K562 (cell line): ENCODE measurements around the gene FAR2. TPM values are rescaled to one million over a fixed set of nuclear protein-coding genes. Genes with fewer than 3 reads are reported as not detected.

Experiments used
- ATAC-seq: fragments of 200-7000 bp; cut with Tn5 transposase; 3 replicates; pipeline ENCODE4 v1.9.1; 2020; ENCODE audit warnings: moderate library complexity
- BruUV-seq: library from RNA; stranded (reverse); fragments of 400-500 nt; replicated peaks from 2 replicates; lab custom pipeline; 2021; lab: Mats Ljungman, UMichigan
- CTCF ChIA-PET: fragments of 300-600 bp; formaldehyde crosslinking; extraction: SDS; loops from one replicate; lab custom pipeline; 2021; ENCODE audit warnings: low intra/inter-chr PET ratio; lab: Yijun Ruan, JAX
- POLR2A ChIA-PET: fragments of 300-600, 350-650 bp; sonication (Branson Sonifier 250); formaldehyde crosslinking; extraction: SDS; loops from one replicate; lab custom pipeline; 2021; ENCODE audit warnings: antibody characterized with exemption, inconsistent platforms; lab: Yijun Ruan, JAX
- DNase-seq, 4 experiments: peaks; one replicate each; pipeline versions ENCODE4 v3.0.0 to v3.0.0-alpha.2; 2011 to 2018; ENCODE audit warnings: low spot score in 3 of 4, mixed read lengths in 3 of 4; ENCODE audit errors: extremely low read depth in 1 of 4
- FAIRE-seq: peaks from 2 replicates; lab custom pipeline; 2011; peaks lifted over from hg19 to GRCh38; lab: Jason Lieb, UNC
- H2AFZ ChIP-seq: 2 replicates; pipeline ENCODE4 v1.6.0; 2011; ENCODE audit warnings: low read depth, low read length, control low read depth, inconsistent platforms
- H3K27ac ChIP-seq: fragments of 200-600 bp; 3 replicates; pipeline ENCODE4 v1.8.0; 2011; ENCODE audit warnings: low read depth, mild to moderate bottlenecking, control low read depth, inconsistent platforms, low read length, moderate library complexity, mixed read lengths; ENCODE audit errors: extremely low read depth
- H3K27me3 ChIP-seq, 2 experiments: fragments of 300-600 bp in 1 of 2; 2 replicates in 1 of 2; 3 replicates in 1 of 2; pipeline versions ENCODE4 v1.6.0 to v1.8.0; 2011; ENCODE audit warnings: inconsistent platforms in 2 of 2, low read length in 2 of 2, mild to moderate bottlenecking in 1 of 2, mixed read lengths in 1 of 2, moderate library complexity in 1 of 2; ENCODE audit not compliant: control insufficient read depth in 2 of 2, insufficient read depth in 2 of 2
- H3K36me3 ChIP-seq: fragments of 300-600 bp; 3 replicates; pipeline ENCODE4 v1.8.0; 2011; ENCODE audit warnings: mild to moderate bottlenecking, low read length, inconsistent platforms; ENCODE audit not compliant: control insufficient read depth, insufficient read depth
- H3K4me1 ChIP-seq, 2 experiments: fragments of 200-600 bp in 1 of 2; replicated peaks in 1 of 2; 2 replicates in 1 of 2; 3 replicates in 1 of 2; pipeline versions ENCODE4 v1.5.1 to v1.8.0; 2011; ENCODE audit warnings: inconsistent platforms in 2 of 2, low read length in 2 of 2, mild to moderate bottlenecking in 1 of 2, mixed read lengths in 1 of 2, moderate library complexity in 1 of 2; ENCODE audit not compliant: control insufficient read depth in 2 of 2, insufficient read depth in 2 of 2
- H3K4me2 ChIP-seq: 2 replicates; pipeline ENCODE4 v1.6.1; 2011; ENCODE audit warnings: low read length, control low read depth, inconsistent platforms, mixed read lengths; ENCODE audit not compliant: insufficient read depth
- H3K4me3 ChIP-seq: fragments of 200-600 bp; sonication (generic), shearing (Covaris generic); 2 replicates; pipeline ENCODE4 v1.5.1; 2016; ENCODE audit warnings: control low read depth, inconsistent platforms
- H3K79me2 ChIP-seq: fragments of 200-600 bp; 3 replicates; pipeline ENCODE4 v1.8.0; 2011; ENCODE audit warnings: low read length, inconsistent platforms; ENCODE audit not compliant: control insufficient read depth, insufficient read depth
- H3K9ac ChIP-seq, 2 experiments: 2 replicates each; pipeline versions ENCODE4 v1.6.0 to v1.6.1; 2011; ENCODE audit warnings: low read depth in 2 of 2, low read length in 2 of 2, control low read depth in 1 of 2, inconsistent platforms in 1 of 2, mild to moderate bottlenecking in 1 of 2, mixed read lengths in 1 of 2; ENCODE audit not compliant: insufficient read depth in 1 of 2
- H3K9me1 ChIP-seq: one replicate; pipeline ENCODE4 v1.6.0; 2011; ENCODE audit warnings: inconsistent platforms, mild to moderate bottlenecking, low read length, moderate library complexity; ENCODE audit not compliant: control insufficient read depth, insufficient read depth
- H3K9me3 ChIP-seq: replicated peaks from 2 replicates; pipeline ENCODE4 v1.5.1; 2011; ENCODE audit warnings: low read depth, low read length, inconsistent platforms; ENCODE audit not compliant: control insufficient read depth, insufficient read depth
- H4K20me1 ChIP-seq: replicated peaks from 2 replicates; pipeline ENCODE4 v1.6.1; 2011; ENCODE audit warnings: low read length, inconsistent platforms, mixed read lengths; ENCODE audit not compliant: control insufficient read depth, insufficient read depth
- ARNT ChIP-seq, 2 experiments: fragments of 450-650 bp; IDR thresholded peaks; 2 replicates each; pipeline ENCODE4 v1.6.1; 2016; ENCODE audit warnings: mild to moderate bottlenecking in 1 of 2
- CBX3 ChIP-seq, 2 experiments: IDR thresholded peaks; 1 replicate in 1 of 2; 2 replicates in 1 of 2; pipeline ENCODE4 v1.6.1; 2012; ENCODE audit warnings: inconsistent platforms in 2 of 2, low read length in 2 of 2, borderline replicate concordance in 1 of 2, control low read depth in 1 of 2
- E4F1 ChIP-seq: fragments of 250-450 bp; sonication (Bioruptor Pico); IDR thresholded peaks from 2 replicates; pipeline ENCODE4 v1.5.0; 2021; ENCODE audit warnings: mild to moderate bottlenecking, borderline replicate concordance
- TAF9B ChIP-seq: fragments of 450-650 bp; IDR thresholded peaks from 2 replicates; pipeline ENCODE4 v1.6.1; 2018; ENCODE audit warnings: mild to moderate bottlenecking; ENCODE audit not compliant: partially characterized antibody
- ZC3H8 ChIP-seq: fragments of 450-650 bp; IDR thresholded peaks from 2 replicates; pipeline ENCODE4 v1.6.1; 2017
- ZFX ChIP-seq: sonication (generic); formaldehyde crosslinking; IDR thresholded peaks from 2 replicates; pipeline ENCODE4 v1.8.0; 2022; ENCODE audit warnings: mild to moderate bottlenecking, missing genetic modification reagents, moderate library complexity
- ZNF184 ChIP-seq: sonication (generic); formaldehyde crosslinking; IDR thresholded peaks from 2 replicates; pipeline ENCODE4 v1.5.0; 2020; ENCODE audit warnings: missing genetic modification reagents
- WGBS: fragments of 100-300 bp; shearing (Covaris generic); methylation state at CpG from one replicate; pipeline ENCODE4 v1.1.6; 2016; ENCODE audit warnings: low coverage, mixed read lengths; ENCODE audit not compliant: insufficient coverage; ENCODE audit errors: missing lambda C conversion rate; 5-methylcytosine and 5-hydroxymethylcytosine counted together
- in situ Hi-C: fragments of 300-500 bp; cut with MboI; formaldehyde crosslinking; loops from 4 replicates; pipeline ENCODE4 v1.15.0; 2018; ENCODE audit warnings: inconsistent platforms, mixed read lengths
- intact Hi-C: fragments of 100-400 bp; cut with micrococcal nuclease; formaldehyde crosslinking; loops from 2 replicates; pipeline ENCODE4 v1.14.2; 2022
- polyA plus RNA-seq, 8 experiments: library from polyadenylated mRNA; depleted of rRNA in 4 of 8; stranded (reverse) in 5 of 8; unstranded in 3 of 8; fragments of >200 nt; fragmentation: Nextera tagmentation in 2 of 8; fragmentation: Illumina TruSeq in 1 of 8; extraction: Ambion mirVana in 2 of 8; extraction: Trizol in 1 of 8; gene quantifications; 2 replicates each; pipeline versions ENCODE4 v1.2.1 to v1.2.3, GENCODE V29; 2011 to 2014; ENCODE audit warnings: inconsistent platforms in 1 of 8, missing spikeins in 1 of 8
- total RNA-seq, 7 experiments: library from RNA; depleted of rRNA in 6 of 7; stranded (reverse); fragments of >200 nt in 6 of 7; fragmentation: Illumina TruSeq in 2 of 7; extraction: Trizol in 2 of 7; gene quantifications; 2 replicates each; pipeline versions ENCODE4 v1.2.1 to v1.2.3, GENCODE V29; 2011 to 2021; ENCODE audit warnings: low replicate concordance in 1 of 7

FAR2 gene
- total and polyA plus RNA-seq, 9 of the 15 experiments (the other 6 are each of a cell fraction or from before 2014, with no cell fraction given), result 5.0 to 13.4 (median 8.5) TPM

DNA sequence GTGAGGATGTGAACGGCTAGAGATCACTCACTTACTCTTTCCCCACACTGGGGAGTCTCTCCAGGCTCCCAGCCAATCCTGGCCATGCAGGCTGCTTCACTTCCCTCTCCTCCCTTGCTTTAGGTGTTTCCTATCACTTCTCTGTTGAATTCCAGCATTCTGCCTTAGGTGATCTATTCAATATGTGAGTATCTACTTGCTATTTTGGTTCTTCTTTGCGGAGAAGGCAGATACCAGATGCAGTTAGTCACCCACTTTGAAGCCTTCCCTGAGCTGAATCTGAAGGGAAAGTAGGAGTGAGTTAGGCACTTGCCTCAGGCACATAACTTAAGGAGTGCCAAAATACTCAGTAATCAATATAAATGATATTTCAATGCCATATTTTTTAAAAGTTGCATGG is 36.0 kb upstream of the FAR2 start:
- FAIRE-seq, result no peak
- Histone ChIP-seq H3K4me2 (no peak overlapping the region), H3K9me3 (no peaks in the 10 kb centered on the region)
- POLR2A ChIA-PET, result interaction anchor here (0.6 kb wide), 1 partner anchor 525 kb away, joined by 3 read pairs; no protein-coding TSS in a partner anchor
- TF ChIP-seq CBX3 (IDR thresholded peaks at IDR 0.05; ENCODE audit: borderline replicate concordance in 1 of 2, low read length in 2 of 2), result no peak
- TF ChIP-seq ZNF184 (CRISPR knock-in tag), result no peak
- TF ChIP-seq ARNT (IDR thresholded peaks at IDR 0.05), result no peak
- no peak for TF ChIP-seq E4F1 (CRISPR knock-in tag)
- no peak for TF ChIP-seq ZFX (CRISPR knock-in tag)
- TF ChIP-seq TAF9B, result no peak
- TF ChIP-seq ZC3H8, result no peak
- TF ChIP-seq, all 486 proteins: peak for 0
- DNase-seq, result no peak
- Histone ChIP-seq H3K27ac (no peak overlapping the region), H3K79me2 (no peaks in the 10 kb centered on the region), H3K36me3 (no peaks in the 10 kb centered on the region), H2AFZ (no peak overlapping the region), H3K9ac (no peak overlapping the region), H4K20me1 (no peaks in the 10 kb centered on the region), H3K4me1 (no peaks in the 10 kb centered on the region), H3K4me3 (no peak overlapping the region), H3K9me1 (no peaks in the 10 kb centered on the region), H3K27me3 (no peaks in the 10 kb centered on the region)
- 7% methylated on average over 2 of the region's 2 CpGs for WGBS
- in situ Hi-C loops, result no loop called here
- no TSS peak for BruUV-seq
- intact Hi-C loops, result no loop called here
- CTCF ChIA-PET, result no interaction called here
- ATAC-seq, result no peak
